GM06990 (cell line): Measurements from ENCODE around the gene JAZF1.

ENCODE experiments used
- DNase-seq: peaks from one replicate; pipeline ENCODE4 v3.0.0-alpha.2; 2011; ENCODE audit not compliant: insufficient read length; ENCODE audit errors: extremely low read depth
- H3K27me3 ChIP-seq: replicated peaks from 2 replicates; pipeline ENCODE4 v1.6.0; 2011; ENCODE audit warnings: low read length; ENCODE audit not compliant: control insufficient read depth, insufficient read depth
- H3K36me3 ChIP-seq: 2 replicates; pipeline ENCODE4 v1.5.1; 2011; ENCODE audit warnings: low read length; ENCODE audit not compliant: control insufficient read depth, insufficient read depth
- H3K4me3 ChIP-seq: replicated peaks from 2 replicates; pipeline ENCODE4 v1.5.1; 2011; ENCODE audit warnings: low read depth, mild to moderate bottlenecking, control low read depth, low read length
- TF ChIP-seq, protein P1 (sequence below): IDR thresholded peaks from 2 replicates; pipeline ENCODE4 v1.5.1; 2011; ENCODE audit warnings: low read length, control low read depth, mild to moderate bottlenecking, inconsistent platforms; ENCODE audit not compliant: insufficient read depth, poor library complexity, severe bottlenecking

JAZF1 gene

GRCh38 chr7:28026237-28026636 is 154.4 kb downstream of the JAZF1 start:
- no peak for DNase-seq
- no peak overlapping the region for H3K4me3 ChIP-seq
- TF ChIP-seq, protein P1, sequence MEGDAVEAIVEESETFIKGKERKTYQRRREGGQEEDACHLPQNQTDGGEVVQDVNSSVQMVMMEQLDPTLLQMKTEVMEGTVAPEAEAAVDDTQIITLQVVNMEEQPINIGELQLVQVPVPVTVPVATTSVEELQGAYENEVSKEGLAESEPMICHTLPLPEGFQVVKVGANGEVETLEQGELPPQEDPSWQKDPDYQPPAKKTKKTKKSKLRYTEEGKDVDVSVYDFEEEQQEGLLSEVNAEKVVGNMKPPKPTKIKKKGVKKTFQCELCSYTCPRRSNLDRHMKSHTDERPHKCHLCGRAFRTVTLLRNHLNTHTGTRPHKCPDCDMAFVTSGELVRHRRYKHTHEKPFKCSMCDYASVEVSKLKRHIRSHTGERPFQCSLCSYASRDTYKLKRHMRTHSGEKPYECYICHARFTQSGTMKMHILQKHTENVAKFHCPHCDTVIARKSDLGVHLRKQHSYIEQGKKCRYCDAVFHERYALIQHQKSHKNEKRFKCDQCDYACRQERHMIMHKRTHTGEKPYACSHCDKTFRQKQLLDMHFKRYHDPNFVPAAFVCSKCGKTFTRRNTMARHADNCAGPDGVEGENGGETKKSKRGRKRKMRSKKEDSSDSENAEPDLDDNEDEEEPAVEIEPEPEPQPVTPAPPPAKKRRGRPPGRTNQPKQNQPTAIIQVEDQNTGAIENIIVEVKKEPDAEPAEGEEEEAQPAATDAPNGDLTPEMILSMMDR: no peak

DNA sequence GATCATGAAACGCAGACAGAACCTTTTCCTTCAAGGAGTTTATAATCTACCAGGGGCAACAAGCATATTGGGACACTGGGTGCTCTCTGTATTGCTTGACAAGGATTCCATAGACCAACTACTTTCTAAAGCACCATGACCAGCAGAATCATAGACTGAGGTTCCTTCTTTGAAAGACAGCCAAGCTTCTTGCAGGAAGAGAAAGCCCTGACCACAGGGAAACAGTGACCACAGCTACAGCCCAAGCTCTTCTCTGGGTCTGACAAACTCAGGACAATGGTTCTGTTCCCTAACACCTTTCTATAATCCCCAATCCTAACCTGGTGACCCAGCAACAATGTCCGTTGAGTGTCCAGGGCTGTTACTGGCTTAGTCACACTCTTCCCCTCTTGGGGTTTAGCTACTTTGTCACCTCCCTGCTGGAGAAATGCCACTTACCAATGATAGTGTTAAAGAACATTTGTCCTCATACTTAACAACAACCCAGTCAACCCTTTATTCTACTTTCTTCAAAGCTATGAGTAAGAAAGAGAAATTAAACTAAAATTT is 155.7 kb downstream of the JAZF1 start:
- Histone ChIP-seq H3K36me3 (no peaks in the 10 kb centered on the region), H3K4me3 (no peak overlapping the region), H3K27me3 (no peaks in the 10 kb centered on the region; the same call in none of the 2 replicates)
- TF ChIP-seq, protein P1: no peak
- no peak for DNase-seq

More at GRCh38 chr7:28026237-28026636, 154.4 kb downstream of the JAZF1 start:
- Histone ChIP-seq H3K36me3 (no peaks in the 10 kb centered on the region), H3K27me3 (no peaks in the 10 kb centered on the region; the same call in none of the 2 replicates)

DNA sequence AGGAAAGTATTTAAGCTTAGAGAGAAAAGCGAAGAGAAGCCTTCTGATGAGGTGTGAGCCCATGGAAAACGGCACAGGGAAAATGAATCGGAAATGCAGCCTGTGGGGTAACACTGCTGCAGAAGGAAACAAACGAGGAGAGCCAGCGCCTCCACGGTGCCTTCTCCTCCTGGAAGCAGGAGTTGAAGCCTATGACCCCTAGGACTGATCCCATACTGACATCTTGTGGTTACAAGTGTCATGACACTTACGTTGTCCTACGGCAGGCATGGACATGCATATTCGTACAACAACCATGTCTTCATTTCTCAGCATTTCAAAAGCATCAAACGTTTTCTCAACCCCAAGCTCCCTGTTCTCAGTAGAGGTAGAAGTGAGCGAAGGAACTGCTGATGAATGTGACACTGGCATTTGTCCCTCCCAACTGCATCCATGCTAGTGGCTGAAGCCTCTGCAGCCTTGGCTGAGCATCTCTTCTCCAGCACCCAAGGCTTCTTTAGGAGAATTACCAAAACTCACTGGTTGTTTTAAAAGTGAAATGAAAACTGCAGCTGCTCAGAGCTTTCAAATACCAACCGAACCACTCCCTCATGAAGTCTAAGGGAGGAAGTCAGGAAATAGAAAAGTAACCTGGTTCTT is 160.2 kb downstream of the JAZF1 start:
- Histone ChIP-seq H3K4me3 (no peak overlapping the region), H3K27me3 (no peaks in the 10 kb centered on the region; the same call in none of the 2 replicates), H3K36me3 (no peaks in the 10 kb centered on the region)
- TF ChIP-seq, protein P1: peak; percentile 78
- DNase-seq: no peak

DNA sequence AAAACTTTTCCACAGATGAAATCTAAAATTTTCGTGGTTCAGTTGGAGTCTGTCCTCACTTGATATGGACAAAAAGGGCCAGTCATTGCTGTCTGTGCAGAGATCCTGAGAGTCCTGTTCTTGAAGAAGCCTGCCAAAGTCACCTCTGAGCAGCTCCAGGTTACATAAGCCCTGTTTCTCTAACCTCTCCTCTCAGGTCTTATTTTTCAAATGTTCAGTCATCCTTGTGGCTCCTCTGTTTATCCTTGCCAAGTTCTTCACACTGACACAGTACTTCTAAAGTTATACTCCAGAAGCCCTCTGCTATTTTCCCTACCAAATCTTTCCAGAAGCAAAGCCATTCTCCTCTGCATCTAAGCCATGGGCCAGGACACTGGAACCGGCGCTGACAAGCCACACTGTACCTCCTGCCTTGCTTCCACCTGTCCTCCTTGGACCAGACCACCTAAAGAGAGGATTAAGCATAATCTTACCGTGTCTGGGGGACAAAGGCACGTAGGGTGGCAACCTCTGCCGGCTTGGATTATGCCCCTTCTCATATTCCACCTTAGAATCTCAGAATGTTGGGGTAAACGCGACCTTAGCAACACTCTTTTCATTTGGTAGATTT is 161.6 kb downstream of the JAZF1 start:
- TF ChIP-seq, protein P1: no peak
- H3K27me3 ChIP-seq: no peaks in the 10 kb centered on the region; the same call in none of the 2 replicates
- H3K36me3 ChIP-seq: no peaks in the 10 kb centered on the region
- H3K4me3 ChIP-seq: no peak overlapping the region
- DNase-seq: no peak

DNA sequence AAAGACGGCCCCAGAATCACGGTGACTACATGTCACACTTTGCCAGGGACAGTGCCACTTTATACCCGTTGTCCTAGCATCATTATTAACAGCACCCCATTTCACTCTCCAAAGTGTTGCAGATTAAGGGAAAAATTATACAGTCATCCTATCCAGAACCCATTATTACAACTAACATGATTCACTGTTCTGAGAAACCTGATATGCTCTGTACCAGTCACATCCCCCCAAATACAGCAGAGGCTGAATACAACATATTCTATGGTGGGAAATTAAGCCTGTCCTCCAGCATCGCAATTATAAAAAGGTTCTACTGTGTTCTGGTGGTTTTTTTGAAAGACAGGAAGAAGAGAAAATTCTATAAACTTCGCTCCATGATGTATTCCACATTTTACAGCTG is 162.1 kb downstream of the JAZF1 start:
- TF ChIP-seq, protein P1: no peak
- no peak for DNase-seq
- Histone ChIP-seq H3K36me3 (no peaks in the 10 kb centered on the region), H3K4me3 (no peak overlapping the region), H3K27me3 (no peaks in the 10 kb centered on the region; the same call in none of the 2 replicates)
